GM12873 (cell line): Measurements from ENCODE around the gene RARRES2.

Experiments used
- CTCF ChIP-seq: IDR thresholded peaks from 2 replicates; pipeline ENCODE4 v1.5.1; 2012; ENCODE audit warnings: low read depth, mild to moderate bottlenecking, moderate library complexity, low read length, control low read depth; ENCODE audit not compliant: insufficient read depth; ENCODE audit errors: missing control alignments

Gene RARRES2

GRCh38 chr7:150358988-150359621 lies 17.7 kb upstream of the RARRES2 start:
- no peak for TF ChIP-seq CTCF

GRCh38 chr7:150358433-150358832 lies 17.0 kb upstream of the RARRES2 start:
- no peak for TF ChIP-seq CTCF

GRCh38 chr7:150357771-150358427 lies 16.5 kb upstream of the RARRES2 start:
- TF ChIP-seq CTCF: no peak

GRCh38 chr7:150357270-150357669 lies 15.8 kb upstream of the RARRES2 start:
- no peak for TF ChIP-seq CTCF

DNA sequence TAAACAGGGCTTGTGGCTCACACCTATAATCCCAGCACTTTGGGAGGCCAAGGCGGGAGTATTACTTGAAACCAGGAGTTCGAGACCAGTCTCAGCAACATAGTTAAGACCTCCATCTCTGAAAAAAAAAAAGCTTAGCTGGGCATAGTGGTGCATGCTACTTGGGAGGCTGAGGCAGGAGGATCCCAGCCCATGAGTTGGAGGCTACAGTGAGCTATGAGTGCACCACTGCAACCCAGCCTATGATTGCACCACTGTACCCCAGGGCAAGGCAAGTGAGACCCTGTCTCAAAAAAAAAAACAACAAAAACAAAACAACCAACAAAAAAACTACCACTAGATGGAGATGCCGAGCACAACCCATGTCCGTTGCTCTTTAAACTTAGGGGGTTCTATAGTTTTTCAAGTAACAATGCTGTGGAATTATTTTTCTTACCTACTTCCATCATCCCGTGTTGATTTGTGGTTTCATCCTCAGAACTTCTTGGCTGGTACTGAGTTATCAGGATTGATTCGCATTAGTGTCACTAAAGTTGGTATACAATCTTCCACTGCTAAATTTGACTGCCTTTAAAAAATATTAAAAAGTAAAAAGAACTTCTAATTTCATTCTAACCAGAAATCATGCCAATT lies 15.0 kb upstream of the RARRES2 start:
- peak; percentile 78 for TF ChIP-seq CTCF

DNA sequence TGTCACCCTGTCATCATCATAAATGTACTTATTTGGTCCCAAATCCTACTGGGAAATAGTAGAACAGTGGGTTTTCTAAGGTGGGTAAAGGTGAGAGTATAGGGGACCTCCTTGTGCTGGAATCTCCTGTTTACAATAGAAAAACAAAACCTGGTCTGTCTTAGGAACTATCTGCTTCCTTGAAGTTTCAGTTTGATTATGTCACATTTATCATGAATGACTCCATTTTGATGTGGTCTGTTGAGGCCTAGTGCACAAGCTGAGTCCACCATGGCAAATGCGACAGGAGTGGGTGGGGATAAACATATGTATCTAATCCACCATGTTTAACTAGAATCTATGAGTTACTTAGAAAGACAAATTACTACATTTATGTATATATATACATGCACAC lies 14.2 kb upstream of the RARRES2 start:
- TF ChIP-seq CTCF: no peak

- TF ChIP-seq CTCF: no peak
Measured at GRCh38 chr7:150351587-150352194, 10.3 kb upstream of the RARRES2 start.
